Measurements from ENCODE around the gene NFIC.

- no peak for TF ChIP-seq CTCF (IDR thresholded peaks at IDR 0.05; ENCODE audit: poor library complexity)
- no peak for TF ChIP-seq EZH2 (IDR thresholded peaks at IDR 0.05; ENCODE audit: borderline replicate concordance)
Measured at GRCh38 chr19:3368848-3369336, 2.5 kb downstream of the NFIC start.
